ENCODE data around the gene SPAG8. TPM values are rescaled to one million over a fixed set of nuclear protein-coding genes. Genes with fewer than 3 reads are reported as not detected.

Gene SPAG8
- total RNA-seq, 1 donor from 2014 or later: 4.0 TPM

DNA sequence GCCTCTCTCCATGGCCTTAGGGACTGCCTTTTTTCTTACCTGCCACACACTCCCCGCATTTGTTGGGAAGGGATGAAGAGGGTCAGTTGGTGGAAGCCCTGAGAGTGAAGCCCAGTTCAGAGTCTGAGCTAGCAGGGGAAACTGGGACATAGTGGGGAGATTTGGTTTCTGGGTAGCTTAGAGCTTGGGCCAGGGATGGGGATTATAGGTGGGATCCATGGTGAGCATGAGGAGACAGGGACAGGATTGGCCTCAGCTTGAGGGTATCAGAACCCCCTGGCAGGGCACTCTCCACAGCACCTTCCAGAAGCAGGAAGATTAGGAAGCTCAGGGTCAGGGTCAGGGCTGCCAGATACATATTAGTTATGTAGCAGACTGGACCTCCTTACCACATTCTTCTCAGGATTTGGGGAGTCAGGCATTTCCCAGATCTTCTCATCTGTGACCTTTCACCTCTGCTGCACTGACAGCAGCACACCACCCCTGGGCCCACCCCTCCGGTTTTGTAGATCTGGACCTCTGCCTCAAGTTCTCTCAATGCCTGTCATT is 40.3 kb upstream of the SPAG8 start:
- POLR2A ChIA-PET: no interaction called here
- DNase-seq: peak; percentile 5
- no peak overlapping the region for H3K4me3 Mint-ChIP-seq
- TF ChIP-seq, protein P1, sequence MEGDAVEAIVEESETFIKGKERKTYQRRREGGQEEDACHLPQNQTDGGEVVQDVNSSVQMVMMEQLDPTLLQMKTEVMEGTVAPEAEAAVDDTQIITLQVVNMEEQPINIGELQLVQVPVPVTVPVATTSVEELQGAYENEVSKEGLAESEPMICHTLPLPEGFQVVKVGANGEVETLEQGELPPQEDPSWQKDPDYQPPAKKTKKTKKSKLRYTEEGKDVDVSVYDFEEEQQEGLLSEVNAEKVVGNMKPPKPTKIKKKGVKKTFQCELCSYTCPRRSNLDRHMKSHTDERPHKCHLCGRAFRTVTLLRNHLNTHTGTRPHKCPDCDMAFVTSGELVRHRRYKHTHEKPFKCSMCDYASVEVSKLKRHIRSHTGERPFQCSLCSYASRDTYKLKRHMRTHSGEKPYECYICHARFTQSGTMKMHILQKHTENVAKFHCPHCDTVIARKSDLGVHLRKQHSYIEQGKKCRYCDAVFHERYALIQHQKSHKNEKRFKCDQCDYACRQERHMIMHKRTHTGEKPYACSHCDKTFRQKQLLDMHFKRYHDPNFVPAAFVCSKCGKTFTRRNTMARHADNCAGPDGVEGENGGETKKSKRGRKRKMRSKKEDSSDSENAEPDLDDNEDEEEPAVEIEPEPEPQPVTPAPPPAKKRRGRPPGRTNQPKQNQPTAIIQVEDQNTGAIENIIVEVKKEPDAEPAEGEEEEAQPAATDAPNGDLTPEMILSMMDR (IDR thresholded peaks at IDR 0.05): no peak
- CTCF ChIA-PET: interaction anchor here (1.0 to 1.5 kb wide), 2 partner anchors 26 to 30 kb away, joined by 3 to 4 read pairs; no protein-coding TSS in a partner anchor
- no peaks in the 10 kb centered on the region for H3K9me3 Mint-ChIP-seq
- H3K27me3 Mint-ChIP-seq: no peaks in the 10 kb centered on the region
- no peak for ATAC-seq (ENCODE audit: low read depth)
- peaks cover 19% of the 10 kb centered on the region for H3K4me1 Mint-ChIP-seq
- H3K36me3 Mint-ChIP-seq (ENCODE audit: low read depth): no peaks in the 10 kb centered on the region
- H3K27ac Mint-ChIP-seq: no peak overlapping the region
- intact Hi-C loops (cut with micrococcal nuclease): no loop called here

DNA sequence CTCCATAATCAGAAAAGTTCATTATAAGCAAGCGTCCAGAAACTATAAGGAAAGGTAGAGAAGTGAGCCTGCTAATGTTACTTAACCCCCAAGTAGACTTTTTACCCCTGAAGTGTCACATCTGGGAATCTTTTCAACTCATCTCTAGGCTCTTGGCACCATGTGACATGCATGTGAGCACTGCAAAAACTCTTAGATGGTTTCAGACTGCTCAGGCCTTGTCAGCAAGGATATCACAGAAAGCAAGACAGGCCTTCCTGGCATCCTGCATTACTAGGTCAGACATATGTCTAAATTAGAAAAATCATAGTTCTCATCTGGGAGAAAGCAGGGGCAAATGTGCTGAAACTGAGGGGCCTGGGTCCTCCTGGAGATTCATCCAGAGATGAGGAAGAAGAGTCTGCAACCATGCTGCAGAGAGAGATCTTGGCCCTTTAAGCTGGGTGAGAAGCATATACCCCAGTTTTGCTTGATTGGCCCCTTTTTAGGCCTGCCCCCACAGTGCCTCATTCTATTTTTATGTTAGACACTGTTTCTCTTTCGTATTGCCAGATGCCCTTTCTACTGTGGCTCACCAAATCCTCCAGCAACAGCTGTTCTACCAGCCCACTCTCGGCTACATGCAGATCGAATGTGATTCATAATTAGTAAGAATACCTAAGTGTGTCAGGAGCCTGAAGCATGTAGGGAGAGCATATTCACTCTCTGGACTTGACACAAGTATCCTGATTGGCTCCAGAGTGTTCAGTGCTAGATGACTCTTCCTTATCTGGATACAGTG is 35.9 kb upstream of the SPAG8 start:
- TF ChIP-seq, protein P1 (IDR thresholded peaks at IDR 0.05): no peak
- Mint-ChIP-seq H3K4me3 (peak overlapping the region; percentile 50), H3K27ac (peak overlapping the region; percentile 61), H3K9me3 (no peaks in the 10 kb centered on the region), H3K27me3 (no peaks in the 10 kb centered on the region), H3K36me3 (ENCODE audit: low read depth) (no peaks in the 10 kb centered on the region), H3K4me1 (peaks cover 58% of the 10 kb centered on the region)
- peak; percentile 68 for ATAC-seq (ENCODE audit: low read depth)
- ChIA-PET POLR2A (interaction anchor here (0.7 to 1.1 kb wide), 3 partner anchors 33 to 148 kb away, joined by 3 to 6 read pairs (median 4); partner anchors contain the start of genes CREB3, HINT2 and TLN1), CTCF (interaction anchor here (1.0 to 3.2 kb wide), 4 partner anchors 21 to 58 kb away, joined by 3 to 12 read pairs (median 4); no protein-coding TSS in a partner anchor)
- intact Hi-C loops (cut with micrococcal nuclease): loop anchor here (5.0 kb wide), 1 partner anchor 34 kb away; no protein-coding TSS in a partner anchor
- no peak for DNase-seq

DNA sequence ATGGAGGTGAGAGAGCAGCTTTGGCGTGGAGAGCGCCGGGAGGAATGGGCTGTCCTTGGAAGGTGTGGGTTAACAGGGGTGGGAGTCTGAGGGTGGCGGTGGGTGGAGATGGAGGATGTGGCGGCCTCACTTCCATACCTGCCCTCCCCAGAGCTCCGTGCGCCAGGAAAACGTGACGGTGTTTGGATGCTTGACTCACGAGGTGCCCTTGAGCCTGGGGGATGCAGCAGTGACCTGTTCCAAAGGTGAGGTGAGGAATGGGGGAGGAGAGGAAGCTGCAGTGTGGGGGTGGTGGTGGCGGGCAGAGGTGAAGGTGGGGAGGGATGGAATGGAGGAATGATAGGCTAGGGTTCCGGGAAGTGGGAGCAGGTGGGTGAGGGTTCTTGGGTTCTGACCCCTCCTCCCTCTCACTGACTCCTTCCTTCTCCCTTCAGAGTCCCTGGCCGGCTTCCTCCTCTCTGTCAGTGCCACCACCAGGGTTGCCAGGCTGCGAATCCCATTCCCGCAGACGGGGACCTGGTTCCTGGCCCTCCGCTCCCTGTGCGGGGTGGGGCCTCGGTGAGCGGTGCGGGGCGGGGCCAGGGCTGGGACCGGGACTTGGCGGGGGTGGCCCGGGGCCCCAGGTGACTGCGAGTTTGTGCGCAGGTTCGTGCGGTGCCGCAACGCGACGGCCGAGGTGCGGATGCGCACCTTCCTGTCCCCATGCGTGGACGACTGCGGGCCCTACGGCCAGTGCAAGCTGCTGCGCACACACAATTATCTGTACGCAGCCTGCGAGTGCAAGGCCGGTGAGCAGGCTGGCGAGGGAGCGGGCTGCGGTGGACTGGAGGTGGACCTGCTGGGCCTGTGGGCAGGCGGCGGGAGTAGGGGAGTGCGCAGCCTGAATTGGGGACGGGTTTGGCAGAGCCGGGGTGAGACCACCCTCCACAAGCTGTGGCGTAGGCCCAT is 34.0 kb upstream of the SPAG8 start:
- CTCF ChIA-PET: interaction anchor here (2.5 to 3.4 kb wide), 3 partner anchors 20 to 56 kb away, joined by 9 to 17 read pairs (median 12); no protein-coding TSS in a partner anchor
- Mint-ChIP-seq H3K4me3 (peak overlapping the region; percentile 46), H3K9me3 (no peaks in the 10 kb centered on the region), H3K27ac (peak overlapping the region; percentile 28), H3K4me1 (peaks cover 72% of the 10 kb centered on the region), H3K27me3 (no peaks in the 10 kb centered on the region), H3K36me3 (ENCODE audit: low read depth) (no peaks in the 10 kb centered on the region)
- TF ChIP-seq, protein P1 (IDR thresholded peaks at IDR 0.05): no peak
- intact Hi-C loops (cut with micrococcal nuclease): loop anchor here (1.0 to 5.0 kb wide), 3 partner anchors 17 to 36 kb away; partner anchors contain the start of genes HINT2 and TMEM8B
- no peak for DNase-seq
- ATAC-seq (ENCODE audit: low read depth): no peak
- POLR2A ChIA-PET: interaction anchor here (1.5 to 1.7 kb wide), 2 partner anchors 18 to 32 kb away, joined by 6 to 18 read pairs; partner anchors contain the start of genes FAM221B and HINT2

DNA sequence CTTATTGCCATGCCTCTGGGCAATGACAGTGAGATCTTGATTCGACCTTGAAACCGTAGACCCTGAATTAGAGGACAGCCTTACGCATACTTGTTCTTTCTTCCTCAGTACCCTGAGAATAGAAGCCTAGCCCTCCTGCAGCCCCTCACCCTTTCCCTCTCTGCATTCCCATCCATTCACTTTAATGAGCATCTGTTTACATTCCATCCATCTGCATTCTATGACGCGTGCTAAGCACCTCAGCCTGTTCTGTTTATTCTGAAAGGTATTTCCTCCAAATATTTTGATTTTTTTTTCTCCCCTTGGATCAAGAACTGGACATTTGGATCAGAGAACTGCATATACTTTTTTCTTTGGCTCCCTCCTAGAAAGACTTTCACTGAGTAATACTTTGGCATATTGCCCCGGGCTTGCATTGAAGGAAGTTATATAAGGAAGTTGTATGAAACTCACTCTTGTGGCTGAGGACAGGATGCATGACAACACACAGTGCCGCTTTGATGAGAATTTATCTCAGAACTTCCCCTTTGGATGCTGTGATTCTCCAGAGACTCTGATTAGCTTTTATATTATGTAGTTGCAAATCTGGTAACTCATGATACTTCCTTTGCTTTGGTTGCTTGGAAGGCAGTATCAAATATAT is 32.7 kb upstream of the SPAG8 start:
- no peaks in the 10 kb centered on the region for H3K27me3 Mint-ChIP-seq
- ATAC-seq (ENCODE audit: low read depth) (peak; percentile 80), DNase-seq (no peak)
- CTCF ChIA-PET: interaction anchor here (1.8 to 3.4 kb wide), 4 partner anchors 10 to 55 kb away, joined by 3 to 17 read pairs (median 10); no protein-coding TSS in a partner anchor
- intact Hi-C loops (cut with micrococcal nuclease): loop anchor here (1.0 to 5.0 kb wide), 3 partner anchors 15 to 38 kb away; partner anchors contain the start of genes HINT2 and TMEM8B
- TF ChIP-seq, protein P1 (IDR thresholded peaks at IDR 0.05): no peak
- peak overlapping the region; percentile 28 for H3K27ac Mint-ChIP-seq
- H3K36me3 Mint-ChIP-seq (ENCODE audit: low read depth): no peaks in the 10 kb centered on the region
- H3K4me3 Mint-ChIP-seq: peak overlapping the region; percentile 33
- POLR2A ChIA-PET: interaction anchor here (0.5 to 1.7 kb wide), 4 partner anchors 16 to 206 kb away, joined by 3 to 18 read pairs (median 5); partner anchors contain the start of genes FAM221B and HINT2
- H3K9me3 Mint-ChIP-seq: no peaks in the 10 kb centered on the region
- peaks cover 81% of the 10 kb centered on the region for H3K4me1 Mint-ChIP-seq
